ENCODE data around the gene ZNF286A. TPM values are rescaled to one million over a fixed set of nuclear protein-coding genes. Genes with fewer than 3 reads are reported as not detected.

ZNF286A gene
- total and polyA plus RNA-seq, 9 donors: 13.6 to 37.1 (median 30.7) TPM

DNA sequence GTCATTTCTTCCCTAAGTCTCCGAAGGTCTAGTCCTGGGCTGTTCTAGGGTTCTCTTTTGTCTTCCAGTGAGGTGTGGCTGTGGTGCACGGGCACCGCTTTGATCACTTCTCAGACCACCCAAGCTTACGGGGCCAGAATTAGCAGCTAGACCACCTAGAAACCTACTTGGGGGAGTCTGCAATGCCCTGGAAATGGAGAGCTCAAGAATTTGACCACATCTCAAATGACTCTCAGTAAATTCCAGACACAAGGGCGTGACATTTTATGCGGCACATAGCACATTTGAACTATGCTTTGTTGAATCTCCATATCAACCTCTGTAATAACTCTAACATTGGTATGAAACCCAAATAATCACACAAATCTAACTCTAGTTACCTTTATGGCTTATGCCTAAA, 40.3 kb upstream of the ZNF286A start:
- Histone ChIP-seq H3K9me3 (no peaks in the 10 kb centered on the region), H3K4me3 (no peak overlapping the region), H3K36me3 (no peaks in the 10 kb centered on the region), H3K27ac (no peak overlapping the region), H3K27me3 (no peaks in the 10 kb centered on the region), H3K4me1 (ENCODE audit: insufficient read depth) (peaks cover 2% of the 10 kb centered on the region)
- DNase-seq: no peak
- intact Hi-C loops (cut with DNase I): no loop called here
- TF ChIP-seq EP300 (IDR thresholded peaks at IDR 0.05) (no peak), POLR2A (IDR thresholded peaks at IDR 0.05) (no peak)
- TF ChIP-seq, protein P1, sequence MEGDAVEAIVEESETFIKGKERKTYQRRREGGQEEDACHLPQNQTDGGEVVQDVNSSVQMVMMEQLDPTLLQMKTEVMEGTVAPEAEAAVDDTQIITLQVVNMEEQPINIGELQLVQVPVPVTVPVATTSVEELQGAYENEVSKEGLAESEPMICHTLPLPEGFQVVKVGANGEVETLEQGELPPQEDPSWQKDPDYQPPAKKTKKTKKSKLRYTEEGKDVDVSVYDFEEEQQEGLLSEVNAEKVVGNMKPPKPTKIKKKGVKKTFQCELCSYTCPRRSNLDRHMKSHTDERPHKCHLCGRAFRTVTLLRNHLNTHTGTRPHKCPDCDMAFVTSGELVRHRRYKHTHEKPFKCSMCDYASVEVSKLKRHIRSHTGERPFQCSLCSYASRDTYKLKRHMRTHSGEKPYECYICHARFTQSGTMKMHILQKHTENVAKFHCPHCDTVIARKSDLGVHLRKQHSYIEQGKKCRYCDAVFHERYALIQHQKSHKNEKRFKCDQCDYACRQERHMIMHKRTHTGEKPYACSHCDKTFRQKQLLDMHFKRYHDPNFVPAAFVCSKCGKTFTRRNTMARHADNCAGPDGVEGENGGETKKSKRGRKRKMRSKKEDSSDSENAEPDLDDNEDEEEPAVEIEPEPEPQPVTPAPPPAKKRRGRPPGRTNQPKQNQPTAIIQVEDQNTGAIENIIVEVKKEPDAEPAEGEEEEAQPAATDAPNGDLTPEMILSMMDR (IDR thresholded peaks at IDR 0.05): no peak
- 96 to 98% (median 98%) methylated on average over 6 of the region's 6 CpGs for WGBS, 3 donors

DNA sequence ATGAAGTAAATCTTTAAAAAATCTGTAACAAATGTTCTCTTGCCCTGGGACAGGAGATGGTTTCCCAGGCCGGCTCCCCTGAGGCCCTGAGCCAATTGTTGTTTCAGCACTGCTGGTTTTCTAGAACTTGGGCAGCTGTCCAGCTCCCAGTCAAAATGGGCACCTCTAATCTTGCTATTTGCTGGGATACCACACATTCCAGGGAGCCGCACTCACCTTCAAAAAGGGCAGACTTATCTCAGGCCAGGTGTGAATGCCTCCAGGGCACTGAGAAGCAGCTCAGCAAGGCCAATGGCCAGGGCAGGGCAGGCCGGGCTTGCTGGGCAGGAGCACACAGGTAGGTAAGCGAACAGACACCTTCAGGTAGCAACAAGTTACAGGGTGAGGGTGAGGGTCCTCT, 39.9 kb upstream of the ZNF286A start:
- no peak for DNase-seq
- intact Hi-C loops (cut with DNase I): no loop called here
- TF ChIP-seq EP300 (IDR thresholded peaks at IDR 0.05) (no peak), POLR2A (IDR thresholded peaks at IDR 0.05) (no peak)
- TF ChIP-seq, protein P1 (IDR thresholded peaks at IDR 0.05): no peak
- no peaks in the 10 kb centered on the region for H3K27me3 ChIP-seq
- WGBS, 3 donors: 70 to 83% (median 73%) methylated on average over 4 of the region's 4 CpGs
- H3K4me1 ChIP-seq (ENCODE audit: insufficient read depth): peaks cover 2% of the 10 kb centered on the region
- no peak overlapping the region for H3K4me3 ChIP-seq
- no peak overlapping the region for H3K27ac ChIP-seq
- no peaks in the 10 kb centered on the region for H3K9me3 ChIP-seq
- no peaks in the 10 kb centered on the region for H3K36me3 ChIP-seq

DNA sequence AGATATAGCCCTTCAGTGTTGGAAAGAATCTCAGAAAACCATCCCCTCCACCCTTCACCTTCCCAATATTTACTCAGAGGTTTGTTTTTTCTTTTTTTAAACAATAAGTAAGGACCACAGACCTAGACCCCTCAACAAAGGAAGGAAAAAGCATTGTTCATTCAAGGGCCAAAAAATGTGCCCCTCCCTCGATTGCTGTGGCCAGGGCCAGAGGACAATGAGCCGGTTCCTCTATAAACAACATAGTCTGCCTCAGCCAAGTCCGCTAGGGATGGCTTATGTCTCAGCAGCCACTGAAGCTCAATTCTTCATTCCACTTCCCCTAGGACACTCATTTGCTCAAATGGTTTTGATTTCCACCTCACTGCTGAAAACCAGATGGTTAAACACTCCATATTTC, 39.5 kb upstream of the ZNF286A start:
- intact Hi-C loops (cut with DNase I): no loop called here
- no peaks in the 10 kb centered on the region for H3K9me3 ChIP-seq
- H3K27me3 ChIP-seq: no peaks in the 10 kb centered on the region
- peaks cover under 1% of the 10 kb centered on the region for H3K4me1 ChIP-seq (ENCODE audit: insufficient read depth)
- TF ChIP-seq POLR2A (IDR thresholded peaks at IDR 0.05) (no peak), EP300 (IDR thresholded peaks at IDR 0.05) (no peak)
- TF ChIP-seq, protein P1 (IDR thresholded peaks at IDR 0.05): no peak
- DNase-seq: no peak
- 77 to 91% (median 83%) methylated on average over 3 of the region's 3 CpGs for WGBS, 3 donors
- no peak overlapping the region for H3K27ac ChIP-seq
- H3K36me3 ChIP-seq: no peaks in the 10 kb centered on the region
- H3K4me3 ChIP-seq: no peak overlapping the region

DNA sequence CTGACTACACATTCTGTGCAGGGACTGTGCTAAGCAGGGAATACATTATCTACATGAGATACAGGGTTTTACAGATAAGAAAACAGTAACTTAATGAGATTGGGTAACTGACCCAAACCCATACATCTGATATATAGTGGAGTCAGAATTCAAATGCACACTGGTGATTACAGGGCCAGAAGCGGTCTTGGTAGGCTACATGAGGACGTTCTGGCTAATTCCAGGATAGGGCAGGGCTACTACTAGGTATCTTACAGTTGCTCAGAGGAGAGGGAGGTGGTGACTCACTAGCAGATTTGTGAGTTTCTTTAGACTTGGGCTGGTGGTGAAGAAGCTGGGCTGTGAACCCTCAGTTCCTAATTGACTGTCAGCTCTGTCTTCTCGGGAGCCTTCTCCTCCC, 36.9 kb upstream of the ZNF286A start:
- TF ChIP-seq POLR2A (IDR thresholded peaks at IDR 0.05): no peak
- no peak for TF ChIP-seq EP300 (IDR thresholded peaks at IDR 0.05)
- TF ChIP-seq, protein P1 (IDR thresholded peaks at IDR 0.05): no peak
- intact Hi-C loops (cut with DNase I): no loop called here
- no peaks in the 10 kb centered on the region for H3K9me3 ChIP-seq
- H3K4me3 ChIP-seq: no peak overlapping the region
- DNase-seq: no peak
- H3K27me3 ChIP-seq: no peaks in the 10 kb centered on the region
- H3K4me1 ChIP-seq (ENCODE audit: insufficient read depth): no peaks in the 10 kb centered on the region
- no peaks in the 10 kb centered on the region for H3K36me3 ChIP-seq
- no peak overlapping the region for H3K27ac ChIP-seq
- 87 to 96% (median 88%) methylated on average over 3 of the region's 3 CpGs for WGBS, 3 donors

DNA sequence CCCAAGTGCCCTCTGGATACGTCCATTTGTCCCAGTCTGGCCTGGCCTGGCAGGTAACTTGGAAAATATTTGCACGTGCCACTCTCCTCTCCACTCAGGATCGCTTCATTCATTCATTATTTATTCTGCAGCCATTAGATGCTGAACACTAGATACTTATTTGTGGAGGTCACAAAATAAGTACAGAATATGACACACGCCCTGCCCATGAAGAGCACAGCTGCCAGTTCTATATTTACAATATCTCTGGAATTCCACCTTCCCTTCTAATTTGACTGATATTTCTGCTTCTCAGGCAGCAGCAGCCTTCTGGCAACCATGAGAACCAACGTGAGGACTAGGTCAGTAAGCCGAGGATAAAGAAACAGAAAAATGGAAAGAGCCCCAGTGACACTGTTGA, 36.4 kb upstream of the ZNF286A start:
- no peak for DNase-seq
- H3K4me3 ChIP-seq: no peak overlapping the region
- 87 to 89% (median 88%) methylated on average over 6 of the region's 6 CpGs for WGBS, 3 donors
- intact Hi-C loops (cut with DNase I): no loop called here
- H3K27me3 ChIP-seq: no peaks in the 10 kb centered on the region
- no peak overlapping the region for H3K27ac ChIP-seq
- H3K4me1 ChIP-seq (ENCODE audit: insufficient read depth): no peaks in the 10 kb centered on the region
- no peaks in the 10 kb centered on the region for H3K36me3 ChIP-seq
- no peaks in the 10 kb centered on the region for H3K9me3 ChIP-seq
- TF ChIP-seq POLR2A (IDR thresholded peaks at IDR 0.05): no peak
- TF ChIP-seq EP300 (IDR thresholded peaks at IDR 0.05): no peak
- TF ChIP-seq, protein P1 (IDR thresholded peaks at IDR 0.05): no peak

All from ovary (tissue), 9 donors.